Left ventricle myocardium superior (tissue), 1 donor: ENCODE data around the gene SLC26A4. TPM values are rescaled to one million over a fixed set of nuclear protein-coding genes. Genes with fewer than 3 reads are reported as not detected.
"Not testable (repeated sequence)": the region's sequence is repeated elsewhere in the genome, so short reads cannot be mapped to it uniquely, and the experiment has no call there.

Experiments
- ATAC-seq: fragments of 200-7000 bp; cut with Tn5 transposase; one replicate; pipeline ENCODE4 v1.9.1; 2020; ENCODE audit warnings: mild to moderate bottlenecking, moderate library complexity
- DNase-seq: peaks from one replicate; pipeline ENCODE4 v3.0.0-alpha.2; 2020
- intact Hi-C: fragments of 100-400 bp; cut with micrococcal nuclease; formaldehyde crosslinking; loops from one replicate; pipeline ENCODE4 v1.11.0; 2022
- long read RNA-seq: library from polyadenylated mRNA; unstranded; transcript quantifications from one replicate; pipeline ENCODE4 v2.0.0, GENCODE V29; 2021
- total RNA-seq: library from RNA; stranded (reverse); fragmentation: NEBNext Ultra II Directional; extraction: Animal tissue kit (Norgen Biotek cat#: 25700); gene quantifications from one replicate; pipeline ENCODE4 v1.2.1, GENCODE V29; 2021
- donor health status: DM: no; HTN: yes; CAD: no; lungs with severe emphysema.

SLC26A4 gene
- total RNA-seq, result 0.40 TPM
- long read RNA-seq, partial matches to known transcripts, result 1 of 1 reads
- long read RNA-seq, other reads (novel, unspliced or antisense), result 0 of 1 reads

- DNase-seq (no peak), ATAC-seq (peak; percentile 24)
- intact Hi-C loops, result no loop called here
Measured at GRCh38 chr7:107660381-107661080, at the start of gene SLC26A4. SLC26A4 (plus strand) TSS chr7:107660828; CDS start chr7:107661642, 814 bp downstream.

DNA sequence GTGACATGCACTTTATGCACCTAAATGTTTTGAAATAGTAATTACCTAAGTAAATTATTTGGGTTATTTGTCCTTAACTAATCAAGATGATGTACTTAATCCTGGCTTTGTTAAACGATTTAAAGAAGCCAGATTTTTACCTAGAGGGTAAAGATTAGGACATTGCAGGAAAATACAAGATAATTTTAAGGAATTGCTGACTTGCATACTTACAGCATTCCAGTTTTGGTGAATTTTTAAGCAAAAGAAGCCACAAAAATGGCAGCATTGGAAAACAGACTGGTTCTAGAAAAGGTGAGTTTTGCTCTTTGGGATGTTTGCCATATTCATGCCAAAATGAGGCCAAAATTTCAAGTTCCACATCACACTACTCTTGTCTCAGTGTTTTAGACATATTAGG, 47.2 kb upstream of the SLC26A4 start:
- ATAC-seq, result no peak
- no peak for DNase-seq
- intact Hi-C loops, result no loop called here

DNA sequence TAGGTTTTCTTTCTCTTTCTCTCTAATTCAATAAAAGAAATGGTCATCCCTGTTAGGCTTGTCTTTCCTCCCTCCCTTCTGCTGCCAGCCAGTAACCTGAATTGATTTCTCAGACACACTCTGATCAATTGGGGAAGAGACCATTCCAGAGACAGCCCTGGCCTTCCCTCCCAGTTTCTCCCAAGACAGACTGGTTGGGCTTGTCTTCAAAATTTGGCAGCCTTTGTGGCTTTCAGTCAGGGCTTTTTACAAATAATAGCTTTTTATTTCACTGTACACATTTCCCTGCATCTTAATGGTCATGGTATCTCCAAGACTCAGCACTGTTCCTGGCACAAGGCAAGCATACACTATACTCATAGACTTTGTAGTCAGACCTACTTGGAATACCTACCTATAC, 46.7 kb upstream of the SLC26A4 start:
- DNase-seq (no peak), ATAC-seq (no peak)
- intact Hi-C loops, result no loop called here

- intact Hi-C loops, result no loop called here
- ATAC-seq, result no peak
- no peak for DNase-seq
Measured at GRCh38 chr7:107614425-107614824, 46.2 kb upstream of the SLC26A4 start.

DNA sequence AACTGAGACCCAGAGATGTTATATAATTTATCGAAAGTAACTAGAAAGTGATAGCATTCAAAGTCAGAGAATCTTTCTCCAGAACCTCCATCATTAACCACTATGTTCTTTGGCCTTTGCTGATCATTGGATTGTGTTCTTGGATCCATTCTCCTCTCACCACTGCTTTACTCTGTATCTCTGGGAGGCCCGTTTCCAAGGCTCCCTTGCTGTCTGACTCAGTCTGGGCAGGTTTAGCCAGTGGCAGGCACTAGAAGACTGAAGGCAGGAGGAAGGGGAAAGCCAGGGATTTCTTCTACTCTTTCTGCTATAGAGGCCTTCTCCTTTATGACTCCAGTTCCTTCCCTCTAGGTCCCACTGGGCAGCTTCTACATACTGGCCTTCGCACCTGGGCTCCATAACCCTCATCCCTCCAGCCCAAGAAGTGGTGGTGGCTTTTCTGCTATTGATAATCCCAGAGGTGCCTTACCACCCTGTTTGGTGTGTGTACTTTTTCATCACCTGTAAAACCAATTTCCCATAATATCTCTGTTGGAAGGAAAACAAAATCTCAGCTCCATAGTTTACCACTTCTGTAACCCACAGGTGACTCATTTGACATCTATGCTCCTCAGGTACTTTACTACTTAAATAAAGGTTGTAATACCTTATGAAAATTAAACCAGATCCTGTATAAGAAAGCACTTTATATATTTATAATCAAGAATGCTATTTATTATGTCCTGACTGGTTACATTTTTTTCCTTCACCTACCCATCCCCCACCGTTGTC, 44.5 kb upstream of the SLC26A4 start:
- intact Hi-C loops, result no loop called here
- no peak for ATAC-seq

GRCh38 chr7:107622429-107622828, 38.2 kb upstream of the SLC26A4 start:
- intact Hi-C loops, result no loop called here
- DNase-seq (no peak), ATAC-seq (peak; percentile 57)

More for the DNA sequence above, 44.5 kb upstream of the SLC26A4 start:
- DNase-seq, result no peak

- intact Hi-C loops, result no loop called here
- ATAC-seq (no peak), DNase-seq (no peak)
Measured at GRCh38 chr7:107622894-107623293, 37.7 kb upstream of the SLC26A4 start.

DNA sequence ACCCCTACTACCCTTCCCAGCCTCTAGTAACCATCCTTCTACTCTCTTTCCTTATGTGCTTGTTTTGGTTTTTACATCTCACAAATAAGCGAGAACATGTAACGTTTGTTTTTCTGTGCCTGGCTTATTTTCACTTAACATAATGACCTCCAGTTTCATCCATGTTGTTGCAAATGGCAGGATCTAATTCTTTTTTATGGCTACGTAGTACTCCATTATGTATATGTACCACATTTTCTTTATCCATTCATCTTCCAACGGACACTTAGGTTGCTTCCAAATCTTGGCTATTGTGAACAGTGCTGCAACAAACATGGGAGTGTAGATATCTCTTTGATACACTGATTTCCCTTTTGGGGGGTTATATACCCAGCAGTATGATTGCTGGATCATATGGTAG, 33.6 kb upstream of the SLC26A4 start:
- DNase-seq, result no peak
- no peak for ATAC-seq
- intact Hi-C loops, result no loop called here

DNA sequence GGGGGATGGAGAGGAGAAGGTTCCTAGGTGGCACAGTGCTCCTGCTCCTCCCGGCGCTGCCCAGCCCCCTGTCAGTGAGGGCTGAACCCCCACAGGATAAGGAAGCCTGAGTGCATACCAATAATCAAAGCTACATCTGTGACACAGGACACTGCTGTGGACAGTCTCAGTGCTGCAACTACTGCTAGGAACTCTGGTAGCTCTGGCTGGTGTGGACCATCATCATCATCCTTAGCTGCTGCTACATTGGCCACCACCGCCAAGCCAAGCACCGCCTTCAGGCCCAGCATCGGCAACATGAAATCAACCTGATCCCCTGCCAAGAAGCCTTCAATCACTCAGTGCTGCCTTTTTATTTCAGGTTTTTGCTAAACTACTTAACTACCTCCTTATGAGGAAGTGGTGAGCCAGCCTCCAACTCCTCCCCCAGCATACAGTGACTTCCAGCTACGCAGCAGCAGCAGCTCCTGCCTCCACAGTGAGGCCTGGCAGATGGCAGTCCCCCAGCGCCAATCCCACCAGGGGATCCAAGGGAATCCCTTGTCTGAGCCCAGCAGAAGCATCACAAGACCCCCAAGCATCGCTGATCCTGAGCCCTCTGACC, 32.1 kb upstream of the SLC26A4 start:
- no peak for DNase-seq
- intact Hi-C loops, result no loop called here
- no peak for ATAC-seq

GRCh38 chr7:107630342-107630741, 30.3 kb upstream of the SLC26A4 start:
- ATAC-seq (no peak), DNase-seq (no peak)
- intact Hi-C loops, result no loop called here

DNA sequence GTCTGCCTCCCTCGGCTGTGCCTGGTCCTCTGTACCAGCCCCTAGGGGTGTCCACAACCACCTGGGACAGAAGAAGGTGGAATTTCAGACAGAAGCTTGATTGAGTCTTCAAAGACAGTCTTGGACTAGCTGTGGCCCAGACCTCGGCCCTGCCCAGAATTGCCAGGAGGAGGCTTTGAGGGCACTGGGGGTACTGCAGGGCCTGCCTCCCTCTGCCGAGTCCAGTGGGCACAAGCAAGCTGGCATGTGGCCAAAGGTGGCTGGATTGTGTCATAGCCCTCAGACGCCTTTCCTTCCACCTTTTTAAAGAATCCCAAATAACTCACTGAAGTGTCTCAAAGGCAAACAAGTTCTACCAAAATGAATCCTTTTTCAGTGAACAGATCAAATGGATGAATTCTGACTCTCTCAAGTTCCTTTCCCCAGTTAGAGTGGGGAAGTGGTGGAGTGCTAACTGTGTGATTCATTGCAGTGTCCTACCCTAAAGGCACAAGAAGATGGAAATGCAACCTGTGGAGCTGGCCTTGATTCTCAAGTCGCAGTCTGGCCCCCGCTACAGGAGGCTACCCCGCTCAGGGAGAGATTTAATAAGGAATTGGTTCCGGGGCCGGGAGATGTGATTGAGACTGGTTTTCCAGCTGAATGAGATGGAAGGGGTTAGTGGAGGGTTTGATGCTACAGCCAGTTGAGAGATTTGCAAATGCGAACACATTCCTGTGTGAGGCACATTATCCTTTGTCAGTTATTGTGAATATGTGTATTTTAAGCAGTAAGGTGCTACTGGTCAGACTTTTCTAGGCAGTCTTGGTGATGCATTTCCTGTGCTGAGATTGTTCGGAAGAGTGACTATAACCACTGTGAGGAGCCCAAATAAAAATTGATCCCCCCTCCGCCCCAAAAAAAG, 28.8 kb upstream of the SLC26A4 start:
- intact Hi-C loops, result no loop called here
- no peak for ATAC-seq
- no peak for DNase-seq

- DNase-seq (no peak), ATAC-seq (no peak)
- intact Hi-C loops, result no loop called here
Measured at GRCh38 chr7:107632492-107632865, 28.1 kb upstream of the SLC26A4 start.

DNA sequence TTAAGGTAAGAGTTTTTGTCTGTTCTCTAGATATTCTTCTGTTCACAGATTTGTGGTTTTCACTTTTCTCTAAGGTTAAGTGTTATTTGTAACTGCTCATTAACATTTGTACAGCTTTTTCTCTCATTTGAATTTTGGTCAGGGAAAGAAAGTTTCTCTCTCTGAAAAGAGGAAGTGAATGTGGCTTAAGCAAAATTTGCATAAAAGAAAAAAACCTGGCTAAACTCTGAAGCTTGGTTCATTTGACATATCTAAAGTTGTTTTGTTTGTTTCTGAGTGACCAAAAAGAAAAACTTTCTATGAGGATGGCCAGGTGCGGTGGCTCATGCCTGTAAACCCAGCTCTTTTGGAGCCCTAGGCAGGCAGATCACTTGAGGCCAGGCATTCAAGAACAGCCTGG, 22.0 kb upstream of the SLC26A4 start:
- ATAC-seq (no peak), DNase-seq (no peak)
- intact Hi-C loops, result no loop called here

- DNase-seq, intact Hi-C loops, ATAC-seq: not testable (repeated sequence)
Measured at GRCh38 chr7:107639070-107639469, 21.6 kb upstream of the SLC26A4 start.

DNA sequence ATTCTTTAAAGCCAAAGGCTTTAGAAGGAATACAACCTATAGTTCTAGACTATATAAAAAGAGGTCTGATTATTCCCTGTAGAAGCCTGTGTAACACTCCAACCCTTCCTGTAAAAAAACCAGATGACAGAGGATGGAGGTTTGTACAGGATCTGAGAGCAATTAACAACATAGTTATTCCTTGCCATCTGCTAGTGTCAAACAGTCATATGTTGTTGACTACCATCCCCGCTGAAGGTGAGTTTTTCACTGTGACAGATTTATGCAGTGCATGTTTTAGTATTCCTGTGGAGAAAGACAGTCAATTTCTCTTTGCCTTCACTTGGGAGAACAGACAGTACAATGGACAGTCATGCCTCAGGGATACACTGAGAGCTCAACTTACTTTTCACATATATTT, 19.0 kb upstream of the SLC26A4 start:
- intact Hi-C loops, result no loop called here
- no peak for DNase-seq
- ATAC-seq, result no peak

DNA sequence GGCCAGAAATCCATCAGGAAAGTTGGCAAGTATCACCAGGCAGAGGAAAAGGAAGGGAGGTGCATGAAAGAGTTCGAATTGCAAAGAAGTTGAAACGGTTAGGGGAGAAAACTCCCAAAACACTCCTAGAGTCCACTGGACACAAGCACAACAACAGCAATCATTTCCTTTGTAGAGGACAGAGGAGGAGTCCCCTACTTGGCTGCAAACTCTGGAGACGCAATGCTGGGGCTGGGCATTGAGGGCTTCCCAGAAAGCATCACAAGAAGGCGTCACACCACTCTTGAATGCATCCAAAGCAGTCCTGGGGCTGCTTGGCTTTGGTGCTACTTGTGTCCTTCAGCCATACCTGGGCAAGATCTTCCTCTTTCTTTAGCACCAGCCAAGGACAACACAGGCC, 18.1 kb upstream of the SLC26A4 start:
- intact Hi-C loops, result no loop called here
- ATAC-seq (no peak), DNase-seq (no peak)

DNA sequence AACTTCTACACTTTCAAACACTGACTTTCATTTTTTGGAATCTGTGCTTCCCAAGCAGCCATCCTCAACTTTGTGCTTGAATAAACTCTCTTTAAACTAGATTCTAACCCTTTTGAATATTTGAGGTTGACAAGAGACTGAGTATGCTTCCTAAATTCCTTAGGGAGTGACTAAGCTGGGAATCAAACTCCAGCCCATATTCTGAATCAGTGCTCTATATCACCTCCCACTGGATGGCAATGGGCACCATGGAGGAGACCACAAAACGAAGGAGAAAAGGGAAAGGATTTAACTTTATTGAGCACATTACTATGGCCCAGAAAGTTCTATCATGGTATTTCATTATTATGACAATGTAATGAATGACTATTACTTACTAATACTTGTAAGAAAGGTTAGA, 17.2 kb upstream of the SLC26A4 start:
- intact Hi-C loops, result no loop called here
- DNase-seq (no peak), ATAC-seq (no peak)

DNA sequence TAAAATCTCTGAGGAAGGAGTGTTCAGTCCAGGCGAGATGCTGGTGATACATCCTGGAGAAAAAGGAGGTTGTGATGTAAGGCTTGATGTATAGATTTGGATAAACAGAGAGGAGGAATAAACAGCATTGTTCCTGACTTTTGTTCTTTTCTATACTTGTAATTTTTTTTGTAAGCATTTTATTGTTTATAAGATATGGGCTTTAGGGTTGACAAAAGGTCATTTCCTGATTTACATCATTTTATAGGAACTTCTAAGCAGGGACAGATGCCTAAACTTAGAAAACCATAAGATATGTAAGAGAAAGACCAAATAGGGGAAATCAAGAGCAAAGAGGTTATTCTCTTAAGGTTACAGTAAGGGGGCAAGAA, 16.7 kb upstream of the SLC26A4 start:
- DNase-seq, result no peak
- intact Hi-C loops, result loop anchor here (1.0 kb wide), 1 partner anchor 34 kb away; no protein-coding TSS in a partner anchor
- ATAC-seq, result no peak

DNA sequence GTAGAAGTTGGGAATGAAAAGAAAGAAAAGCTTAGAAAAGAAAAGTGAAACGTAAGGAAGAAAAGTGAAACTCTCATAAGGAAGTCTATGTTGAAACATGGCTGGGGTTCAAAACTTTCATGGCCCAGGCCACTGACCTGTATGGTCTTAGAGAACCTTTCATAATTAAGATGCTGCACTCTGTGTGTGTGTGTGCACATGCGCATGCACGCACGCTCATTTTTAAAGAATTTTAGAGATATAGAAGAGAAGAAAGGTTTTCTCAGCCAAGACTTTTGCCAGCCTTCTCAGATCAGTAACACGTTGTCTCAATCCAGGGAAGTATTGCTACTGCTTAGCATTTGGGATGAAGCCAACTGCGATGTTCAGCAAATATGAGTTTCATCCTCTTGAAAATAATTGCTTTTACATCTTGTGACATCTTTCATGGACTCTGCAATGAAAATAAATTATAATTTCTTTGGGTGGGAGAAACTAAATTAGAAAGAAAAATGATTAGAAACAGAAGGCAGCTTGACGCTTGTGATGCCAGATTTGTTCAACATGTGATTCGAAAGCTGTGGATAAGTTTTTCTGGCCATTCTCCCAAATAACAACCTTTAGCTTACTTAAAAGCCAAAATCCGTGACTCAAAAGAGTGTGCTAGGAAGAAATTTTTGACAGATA, 16.2 kb upstream of the SLC26A4 start:
- ATAC-seq (peak; percentile 41), DNase-seq (no peak)
- intact Hi-C loops, result loop anchor here (1.0 kb wide), 1 partner anchor 34 kb away; no protein-coding TSS in a partner anchor
